Measurements from ENCODE around the gene L3MBTL1.
"Not testable (repeated sequence)": the region's sequence is repeated elsewhere in the genome, so short reads cannot be mapped to it uniquely, and the experiment has no call there.

Gene L3MBTL1

GRCh38 chr20:43583982-43584432 is 76.5 kb downstream of the L3MBTL1 start:
- CTCF ChIA-PET = interaction anchor here (1.2 to 7.3 kb wide), 2 partner anchors 35 to 47 kb away, joined by 3 to 52 read pairs; no protein-coding TSS in a partner anchor
- no peak overlapping the region for H3K4me3 ChIP-seq (ENCODE audit: low read depth, low read length)
- POLR2A ChIA-PET = interaction anchor here (0.6 kb wide), 1 partner anchor 539 kb away, joined by 4 read pairs; no protein-coding TSS in a partner anchor
- peak; percentile 94 for DNase-seq (ENCODE audit: low read depth, low spot score)
- no peak for TF ChIP-seq CTCF (IDR thresholded peaks at IDR 0.05; ENCODE audit: insufficient read depth, low read length, missing control alignments)

- POLR2A ChIA-PET = no interaction called here
- TF ChIP-seq CTCF (IDR thresholded peaks at IDR 0.05; ENCODE audit: insufficient read depth, low read length, missing control alignments) = no peak
- peak; percentile 41 for DNase-seq (ENCODE audit: low read depth, low spot score)
- H3K4me3 ChIP-seq (ENCODE audit: low read depth, low read length) = no peak overlapping the region
- CTCF ChIA-PET = interaction anchor here (1.2 to 7.3 kb wide), 2 partner anchors 36 to 47 kb away, joined by 3 to 52 read pairs; no protein-coding TSS in a partner anchor
These were observed 77.1 kb downstream of the L3MBTL1 start for GRCh38 chr20:43584448-43585136.

- POLR2A ChIA-PET = no interaction called here
- no peak for TF ChIP-seq CTCF (IDR thresholded peaks at IDR 0.05; ENCODE audit: insufficient read depth, low read length, missing control alignments)
- DNase-seq (ENCODE audit: low read depth, low spot score) = no peak
- H3K4me3 ChIP-seq (ENCODE audit: low read depth, low read length) = no peak overlapping the region
- CTCF ChIA-PET = interaction anchor here (1.2 to 7.3 kb wide), 2 partner anchors 49 to 163 kb away, joined by 3 to 52 read pairs; no protein-coding TSS in a partner anchor
These were observed 79.1 kb downstream of the L3MBTL1 start for GRCh38 chr20:43586641-43587040.

GRCh38 chr20:43588526-43588925 is 81.0 kb downstream of the L3MBTL1 start:
- POLR2A ChIA-PET; DNase-seq (ENCODE audit: low read depth, low spot score); CTCF ChIA-PET; H3K4me3 ChIP-seq (ENCODE audit: low read depth, low read length): not testable (repeated sequence)

GRCh38 chr20:43590036-43590391 is 82.5 kb downstream of the L3MBTL1 start:
- ChIA-PET CTCF (interaction anchor here (0.8 to 1.2 kb wide), 3 partner anchors 51 to 54 kb away, joined by 3 to 5 read pairs (median 3); no protein-coding TSS in a partner anchor), POLR2A (interaction anchor here (1.3 kb wide), 1 partner anchor 132 kb away, joined by 9 read pairs; the partner anchor contains the start of gene SRSF6)
- TF ChIP-seq CTCF (IDR thresholded peaks at IDR 0.05; ENCODE audit: insufficient read depth, low read length, missing control alignments) = no peak
- peak overlapping the region; percentile 96 for H3K4me3 ChIP-seq (ENCODE audit: low read depth, low read length)
- DNase-seq (ENCODE audit: low read depth, low spot score) = no peak

GRCh38 chr20:43590392-43591303 is 83.2 kb downstream of the L3MBTL1 start, which contains the start of gene IFT52:
Gene IFT52, plus strand, starts transcription at chr20:43590937. Its CDS starts 3,762 bp downstream, at chr20:43594699.
- CTCF ChIA-PET = interaction anchor here (1.0 to 1.2 kb wide), 3 partner anchors 52 to 54 kb away, joined by 3 to 6 read pairs (median 5); no protein-coding TSS in a partner anchor
- POLR2A ChIA-PET = interaction anchor here (0.6 to 1.3 kb wide), 4 partner anchors 33 to 1088 kb away, joined by 3 to 9 read pairs (median 4); partner anchors contain the start of gene SRSF6
- DNase-seq (ENCODE audit: low read depth, low spot score) = peak; percentile 40
- peak within 1 kb of the TSS; percentile 96 for H3K4me3 ChIP-seq (ENCODE audit: low read depth, low read length)
- no peak for TF ChIP-seq CTCF (IDR thresholded peaks at IDR 0.05; ENCODE audit: insufficient read depth, low read length, missing control alignments)
